Gastrocnemius medialis (tissue), 4 donors: ENCODE results near the gene LRRC39. TPM values are rescaled to one million over a fixed set of nuclear protein-coding genes. Genes with fewer than 3 reads are reported as not detected.

Source experiments
- ATAC-seq, 2 donors: fragments of 150-250 bp; one replicate each; pipeline ENCODE4 v1.9.1; 2016
- DNase-seq, 2 donors: peaks; one replicate each; pipeline ENCODE4 v3.0.0-alpha.2; 2019
- H3K27ac ChIP-seq, 4 donors: fragments of 200-600 bp; sonication (generic); 1 replicate in 1 of 4; 2 replicates in 3 of 4; pipeline ENCODE4 v1.5.1; 2016 to 2018; ENCODE audit warnings: mild to moderate bottlenecking in 2 of 4, moderate library complexity in 1 of 4
- H3K27me3 ChIP-seq, 3 donors: fragments of 200-600 bp; sonication (generic) in 2 of 3; 1 replicate in 1 of 3; 2 replicates in 2 of 3; pipeline versions ENCODE4 v1.5.1 to v1.6.0; 2016 to 2019; ENCODE audit warnings: mild to moderate bottlenecking in 1 of 3, moderate library complexity in 1 of 3
- H3K36me3 ChIP-seq, 2 donors: fragments of 200-600 bp; sonication (generic) in 1 of 2; one replicate each; pipeline ENCODE4 v1.5.1; 2017 to 2018
- H3K4me1 ChIP-seq, 2 donors: fragments of 200-600 bp; sonication (generic) in 1 of 2; one replicate each; pipeline ENCODE4 v1.5.1; 2016 to 2017; ENCODE audit warnings: mild to moderate bottlenecking in 2 of 2
- H3K4me3 ChIP-seq, 4 donors: fragments of 200-600 bp; sonication (generic) in 3 of 4; 1 replicate in 1 of 4; 2 replicates in 3 of 4; pipeline ENCODE4 v1.5.1; 2016 to 2019; ENCODE audit warnings: mild to moderate bottlenecking in 2 of 4
- H3K9me3 ChIP-seq, 3 donors: fragments of 200-600 bp; sonication (generic) in 2 of 3; 1 replicate in 1 of 3; 2 replicates in 2 of 3; pipeline ENCODE4 v1.5.1; 2016 to 2019
- CTCF ChIP-seq, 5 experiments: fragments of 450-650 bp in 3 of 5; fragments of 200-600 bp in 2 of 5; sonication (generic) in 2 of 5; IDR thresholded peaks in 4 of 5; conservative IDR thresholded peaks in 1 of 5; 1 replicate in 4 of 5; 2 replicates in 1 of 5; pipeline ENCODE4 v1.5.1; 2016 to 2019; ENCODE audit warnings: antibody characterized with exemption in 5 of 5, mild to moderate bottlenecking in 3 of 5, moderate library complexity in 3 of 5
- POLR2A ChIP-seq, 2 donors: fragments of 450-650 bp; IDR thresholded peaks; one replicate each; pipeline ENCODE4 v1.6.1; 2017; ENCODE audit warnings: antibody characterized with exemption in 2 of 2, mild to moderate bottlenecking in 2 of 2, moderate library complexity in 2 of 2
- in situ Hi-C, 4 donors: fragments of 200-750 bp; cut with MboI; loops; one replicate each; pipeline versions ENCODE4 v1.15.0 to v1.8.0; 2017; ENCODE audit warnings: low sequenced_read_pairs in 4 of 4
- intact Hi-C: fragments of 100-400 bp; cut with DNase I; formaldehyde crosslinking; loops from one replicate; pipeline ENCODE4 v1.15.1; 2023; ENCODE audit warnings: low total_unique reads
- total RNA-seq, 4 donors: library from RNA; depleted of rRNA; stranded (reverse); fragments of >200 nt; gene quantifications; one replicate each; pipeline versions ENCODE4 v1.1.0 to v1.2.3, GENCODE V29; 2016

The LRRC39 gene
- 10 to 100 TPM; 23.4 to 73.2 (median 42.1) TPM for total RNA-seq

- no peaks in the 10 kb centered on the region for H3K36me3 ChIP-seq
- intact Hi-C loops = loop anchor here (1.0 to 5.0 kb wide), 3 partner anchors 12 to 174 kb away; partner anchors contain the start of genes CDC14A and RTCA
- DNase-seq (no peak), ATAC-seq (peak; percentile 94 to 98)
- peak within 1 kb of the TSS; percentile 46 to 55 (median 50) for H3K4me3 ChIP-seq
- peaks cover 6 to 17% of the 10 kb centered on the region in 2 donors for H3K4me1 ChIP-seq
- in situ Hi-C loops = no loop called here
- H3K27ac ChIP-seq = peak within 1 kb of the TSS; percentile 76 to 89 (median 82)
- H3K27me3 ChIP-seq = no peaks in the 10 kb centered on the region
- TF ChIP-seq POLR2A (IDR thresholded peaks at IDR 0.05) (peak in 1 of 2 donors; percentile 41), CTCF (IDR thresholded peaks at IDR 0.05 in 4 of 5, conservative IDR thresholded peaks at IDR 0.05 in 1 of 5) (no peak)
- H3K9me3 ChIP-seq = no peaks in the 10 kb centered on the region
Observed at GRCh38 chr1:100178091-100178490, at the start of gene LRRC39. Gene LRRC39 (minus strand): TSS chr1:100178256. CDS start chr1:100168516, 9,740 bp downstream.

GRCh38 chr1:100222428-100222827 lies 44.4 kb upstream of the LRRC39 start:
- TF ChIP-seq POLR2A (IDR thresholded peaks at IDR 0.05) (no peak), CTCF (IDR thresholded peaks at IDR 0.05 in 4 of 5, conservative IDR thresholded peaks at IDR 0.05 in 1 of 5) (no peak)
- Histone ChIP-seq H3K27ac (no peak overlapping the region), H3K9me3 (no peaks in the 10 kb centered on the region), H3K36me3 (peaks cover 0 to 7% of the 10 kb centered on the region in 2 donors), H3K4me3 (no peak overlapping the region), H3K4me1 (peaks cover 5 to 8% of the 10 kb centered on the region in 2 donors), H3K27me3 (no peaks in the 10 kb centered on the region)
- ATAC-seq (no peak), DNase-seq (no peak)
- intact Hi-C loops = no loop called here
- in situ Hi-C loops = no loop called here

GRCh38 chr1:100219883-100220282 lies 41.8 kb upstream of the LRRC39 start:
- no peak for DNase-seq
- H3K36me3 ChIP-seq = peaks cover 0 to 11% of the 10 kb centered on the region in 2 donors
- TF ChIP-seq POLR2A (IDR thresholded peaks at IDR 0.05) (no peak), CTCF (IDR thresholded peaks at IDR 0.05 in 4 of 5, conservative IDR thresholded peaks at IDR 0.05 in 1 of 5) (no peak)
- ATAC-seq = no peak
- H3K9me3 ChIP-seq = no peaks in the 10 kb centered on the region
- in situ Hi-C loops (no loop called here), intact Hi-C loops (no loop called here)
- no peaks in the 10 kb centered on the region for H3K27me3 ChIP-seq
- no peak overlapping the region for H3K27ac ChIP-seq
- H3K4me3 ChIP-seq = no peak overlapping the region
- H3K4me1 ChIP-seq = peaks cover 5 to 8% of the 10 kb centered on the region in 2 donors

- in situ Hi-C loops = no loop called here
- Histone ChIP-seq H3K27ac (no peak overlapping the region), H3K4me1 (peaks cover 5 to 8% of the 10 kb centered on the region in 2 donors), H3K4me3 (no peak overlapping the region), H3K27me3 (no peaks in the 10 kb centered on the region), H3K9me3 (no peaks in the 10 kb centered on the region), H3K36me3 (peaks cover 0 to 15% of the 10 kb centered on the region in 2 donors)
- TF ChIP-seq POLR2A (IDR thresholded peaks at IDR 0.05) (no peak), CTCF (IDR thresholded peaks at IDR 0.05 in 4 of 5, conservative IDR thresholded peaks at IDR 0.05 in 1 of 5) (no peak)
- intact Hi-C loops = no loop called here
- no peak for DNase-seq
- no peak for ATAC-seq
Observed at GRCh38 chr1:100219457-100219856, 41.4 kb upstream of the LRRC39 start.

GRCh38 chr1:100217834-100218233 lies 39.8 kb upstream of the LRRC39 start:
- H3K9me3 ChIP-seq = no peaks in the 10 kb centered on the region
- no peak overlapping the region for H3K4me3 ChIP-seq
- H3K27me3 ChIP-seq = no peaks in the 10 kb centered on the region
- DNase-seq (no peak), ATAC-seq (no peak)
- peaks cover 2 to 29% of the 10 kb centered on the region in 2 donors for H3K36me3 ChIP-seq
- peak overlapping the region in 1 of 4 donors; percentile 16 for H3K27ac ChIP-seq
- intact Hi-C loops (no loop called here), in situ Hi-C loops (no loop called here)
- H3K4me1 ChIP-seq = peaks cover 5 to 8% of the 10 kb centered on the region in 2 donors
- TF ChIP-seq POLR2A (IDR thresholded peaks at IDR 0.05) (no peak), CTCF (IDR thresholded peaks at IDR 0.05 in 4 of 5, conservative IDR thresholded peaks at IDR 0.05 in 1 of 5) (no peak)
